Kidney (tissue), 14 donors: ENCODE results near the gene ESAM. TPM values are rescaled to one million over a fixed set of nuclear protein-coding genes. Genes with fewer than 3 reads are reported as not detected.
A peak's percentile ranks its signal among the peaks of the same experiment; 100 is the strongest.

Source experiments
- DNase-seq, 5 donors: peaks; one replicate each; pipeline ENCODE4 v3.0.0-alpha.2; 2013 to 2020
- FAIRE-seq: peaks from 2 replicates; lab custom pipeline; 2012; peaks lifted over from hg19 to GRCh38; lab: Jason Lieb, UNC
- H3K27ac ChIP-seq, 2 donors: one replicate each; pipeline ENCODE4 v1.7.0; 2013; ENCODE audit warnings: low read depth in 2 of 2, low read length in 2 of 2, inconsistent platforms in 1 of 2
- H3K27me3 ChIP-seq: one replicate; pipeline ENCODE4 v1.7.1; 2013; ENCODE audit warnings: low read length, inconsistent platforms; ENCODE audit not compliant: control insufficient read depth, insufficient read depth
- H3K36me3 ChIP-seq, 3 donors: one replicate each; pipeline versions ENCODE4 v1.7.0 to v1.7.1; 2013; ENCODE audit warnings: low read length in 3 of 3, control low read depth in 1 of 3, inconsistent platforms in 1 of 3; ENCODE audit not compliant: insufficient read depth in 3 of 3, control insufficient read depth in 2 of 3
- H3K4me1 ChIP-seq, 3 donors: one replicate each; pipeline versions ENCODE4 v1.7.0 to v1.7.1; 2013; ENCODE audit warnings: low read length in 3 of 3, inconsistent platforms in 1 of 3, low read depth in 1 of 3; ENCODE audit not compliant: control insufficient read depth in 2 of 3, insufficient read depth in 2 of 3
- H3K4me3 ChIP-seq, 3 donors: one replicate each; pipeline versions ENCODE4 v1.7.0 to v1.8.1; 2013; ENCODE audit warnings: low read length in 3 of 3, control low read depth in 1 of 3, inconsistent platforms in 1 of 3
- H3K9ac ChIP-seq, 3 donors: one replicate each; pipeline versions ENCODE4 v1.7.0 to v1.7.1; 2013; ENCODE audit warnings: low read length in 3 of 3, control low read depth in 1 of 3, inconsistent platforms in 1 of 3
- H3K9me3 ChIP-seq, 3 donors: one replicate each; pipeline versions ENCODE4 v1.7.0 to v1.7.1; 2013; ENCODE audit warnings: low read length in 3 of 3, control low read depth in 1 of 3, inconsistent platforms in 1 of 3; ENCODE audit not compliant: control insufficient read depth in 2 of 3, insufficient read depth in 1 of 3
- intact Hi-C: fragments of 100-400 bp; cut with DNase I; formaldehyde crosslinking; loops from one replicate; pipeline ENCODE4 v1.11.1; 2022
- polyA plus RNA-seq: library from polyadenylated mRNA; stranded (reverse); fragments of 350-450 nt; fragmentation: Illumina TruSeq; extraction: RNeasy Lipid Tissue Mini Kit (QIAGEN cat#74804); gene quantifications from one replicate; pipeline ENCODE4 v1.2.3, GENCODE V29; 2014; ENCODE audit warnings: low read depth, low replicate concordance; ENCODE audit not compliant: insufficient read depth
- total RNA-seq: library from RNA; stranded (reverse); fragmentation: NEBNext Ultra II Directional; extraction: Animal tissue kit (Norgen Biotek cat#: 25700); gene quantifications from one replicate; pipeline ENCODE4 v1.2.1, GENCODE V29; 2021
- TF ChIP-seq, protein P1 (sequence below): IDR thresholded peaks from 3 replicates; pipeline ENCODE4 v1.5.1; 2012; ENCODE audit warnings: mild to moderate bottlenecking, moderate library complexity, borderline replicate concordance; ENCODE audit not compliant: insufficient read depth; ENCODE audit errors: extremely low read depth
- donor health status: control.
- donor health status: control.
- donor health status: control.
- donor health status: control.
- donor health status: control.
- donor health status: DM: yes; HTN: yes; CAD: no.
- donor health status: Normal renal cell carcinoma (clear cell type).

The ESAM gene
- total and polyA plus RNA-seq, 2 donors from 2014 or later, result 63.0 to 85.8 TPM

DNA sequence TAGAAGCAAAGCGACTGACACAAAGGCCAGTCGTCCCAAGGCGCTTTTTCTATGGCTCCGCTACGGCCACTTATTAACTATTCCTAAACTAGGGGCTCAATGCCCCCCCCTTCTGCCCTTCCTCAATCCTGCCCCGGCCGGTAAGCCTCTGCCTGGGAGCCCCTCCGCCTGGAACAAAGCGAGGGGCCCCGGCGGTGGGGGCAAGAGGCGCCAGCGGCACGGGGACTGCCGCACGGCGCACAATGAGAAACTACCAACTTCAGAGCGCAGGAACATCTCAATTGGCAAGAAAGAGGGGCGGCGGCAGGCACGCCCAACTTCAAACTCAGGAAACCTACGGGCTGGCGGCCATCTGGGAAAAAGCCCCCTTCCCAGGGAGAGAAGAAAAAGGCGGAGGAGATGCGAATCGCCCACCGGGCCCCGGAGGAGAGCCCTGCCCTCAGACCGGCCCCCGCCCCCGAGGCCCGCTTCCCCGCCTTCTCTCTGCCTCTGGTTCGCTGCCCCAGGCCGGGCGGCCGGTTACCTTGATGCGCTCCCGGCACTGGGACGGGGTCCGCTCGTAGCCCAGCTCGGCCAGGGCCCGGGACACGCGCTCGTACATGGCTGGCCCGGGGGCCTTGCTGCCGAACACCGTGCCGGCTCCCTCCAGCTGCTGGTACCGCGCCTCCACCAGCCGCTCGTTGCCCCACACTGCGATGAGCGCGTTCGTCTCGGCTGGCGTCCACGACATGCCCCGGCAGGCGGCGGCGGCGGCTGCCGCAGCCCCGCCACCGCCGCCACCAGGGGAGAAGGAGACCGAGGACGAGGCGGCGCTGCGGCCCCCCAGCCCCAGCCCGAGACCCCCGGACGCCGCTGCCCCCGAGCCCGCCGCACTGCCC lies 37.5 kb upstream of the ESAM start:
- intact Hi-C loops, result no loop called here

DNA sequence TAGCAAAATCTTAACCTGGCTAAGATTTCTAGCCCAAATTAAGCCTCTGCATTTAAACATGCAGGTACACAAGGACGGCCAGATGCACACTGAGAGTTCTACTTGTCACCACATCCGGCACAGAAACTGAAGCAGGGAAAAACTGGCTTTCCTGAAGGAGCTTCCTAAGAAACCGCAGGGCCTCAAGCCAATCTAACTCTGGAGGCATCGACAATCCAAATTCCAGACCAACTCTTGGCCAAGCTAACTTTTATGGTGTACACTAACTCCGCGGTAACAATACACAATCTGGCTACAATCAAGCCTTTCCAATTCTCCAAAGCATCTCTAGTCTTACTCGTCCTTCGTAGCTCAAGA lies 36.9 kb upstream of the ESAM start:
- H3K4me3 ChIP-seq, result peak overlapping the region; percentile 67 to 89 (median 79)
- H3K27me3 ChIP-seq, result no peaks in the 10 kb centered on the region
- H3K9me3 ChIP-seq, result no peaks in the 10 kb centered on the region
- H3K36me3 ChIP-seq, result no peaks in the 10 kb centered on the region
- H3K9ac ChIP-seq, result peak overlapping the region; percentile 60 to 84 (median 71)
- TF ChIP-seq, protein P1, sequence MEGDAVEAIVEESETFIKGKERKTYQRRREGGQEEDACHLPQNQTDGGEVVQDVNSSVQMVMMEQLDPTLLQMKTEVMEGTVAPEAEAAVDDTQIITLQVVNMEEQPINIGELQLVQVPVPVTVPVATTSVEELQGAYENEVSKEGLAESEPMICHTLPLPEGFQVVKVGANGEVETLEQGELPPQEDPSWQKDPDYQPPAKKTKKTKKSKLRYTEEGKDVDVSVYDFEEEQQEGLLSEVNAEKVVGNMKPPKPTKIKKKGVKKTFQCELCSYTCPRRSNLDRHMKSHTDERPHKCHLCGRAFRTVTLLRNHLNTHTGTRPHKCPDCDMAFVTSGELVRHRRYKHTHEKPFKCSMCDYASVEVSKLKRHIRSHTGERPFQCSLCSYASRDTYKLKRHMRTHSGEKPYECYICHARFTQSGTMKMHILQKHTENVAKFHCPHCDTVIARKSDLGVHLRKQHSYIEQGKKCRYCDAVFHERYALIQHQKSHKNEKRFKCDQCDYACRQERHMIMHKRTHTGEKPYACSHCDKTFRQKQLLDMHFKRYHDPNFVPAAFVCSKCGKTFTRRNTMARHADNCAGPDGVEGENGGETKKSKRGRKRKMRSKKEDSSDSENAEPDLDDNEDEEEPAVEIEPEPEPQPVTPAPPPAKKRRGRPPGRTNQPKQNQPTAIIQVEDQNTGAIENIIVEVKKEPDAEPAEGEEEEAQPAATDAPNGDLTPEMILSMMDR, result no peak
- H3K27ac ChIP-seq, result no peak overlapping the region
- FAIRE-seq, result no peak
- intact Hi-C loops, result no loop called here
- peaks cover 0 to 12% (median 6%) of the 10 kb centered on the region in 3 donors for H3K4me1 ChIP-seq
- DNase-seq, result peak in 3 of 5 donors; percentile 24 to 66 (median 44)

More for the DNA sequence above, 37.5 kb upstream of the ESAM start:
- TF ChIP-seq, protein P1, result no peak
- Histone ChIP-seq H3K4me3 (peak overlapping the region; percentile 68 to 89 (median 79)), H3K36me3 (no peaks in the 10 kb centered on the region), H3K4me1 (peaks cover 0 to 12% (median 6%) of the 10 kb centered on the region in 3 donors), H3K9me3 (no peaks in the 10 kb centered on the region), H3K27me3 (no peaks in the 10 kb centered on the region), H3K27ac (peak overlapping the region; percentile 97 to 98), H3K9ac (peak overlapping the region; percentile 60 to 89 (median 84))
- DNase-seq, result peak; percentile 62 to 87 (median 75)
- FAIRE-seq, result no peak

DNA sequence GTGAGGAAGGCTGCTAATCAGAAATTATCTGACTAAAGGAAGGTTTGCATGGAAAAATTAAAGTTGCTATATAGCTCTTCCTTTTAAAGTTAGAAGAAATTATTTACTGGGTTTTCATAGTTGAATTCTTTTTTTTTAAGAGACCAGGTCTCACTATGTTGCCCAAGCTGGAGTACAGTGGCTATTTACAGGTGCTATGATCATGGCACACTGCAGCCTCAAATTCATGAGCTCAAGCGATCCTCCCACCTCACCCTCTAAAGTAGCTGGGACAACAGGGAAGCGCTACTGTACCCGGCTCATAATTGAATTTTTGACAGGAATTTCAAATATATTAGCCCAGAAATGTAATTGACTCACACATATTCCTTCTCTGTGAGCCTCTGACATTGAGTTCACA lies 34.2 kb upstream of the ESAM start:
- H3K36me3 ChIP-seq, result no peaks in the 10 kb centered on the region
- no peak overlapping the region for H3K9ac ChIP-seq
- H3K27me3 ChIP-seq, result no peaks in the 10 kb centered on the region
- no peaks in the 10 kb centered on the region for H3K9me3 ChIP-seq
- FAIRE-seq (no peak), DNase-seq (no peak)
- H3K4me3 ChIP-seq, result no peak overlapping the region
- H3K4me1 ChIP-seq, result peaks cover 0 to 14% (median 6%) of the 10 kb centered on the region in 3 donors
- no peak overlapping the region for H3K27ac ChIP-seq
- TF ChIP-seq, protein P1, result no peak
- intact Hi-C loops, result no loop called here
